Skeletal muscle tissue (tissue), 4 donors: ENCODE results near the gene AFAP1L1. TPM values are rescaled to one million over a fixed set of nuclear protein-coding genes. Genes with fewer than 3 reads are reported as not detected.

Experiments used
- H3K27ac ChIP-seq: one replicate; pipeline ENCODE4 v1.7.0; 2013; ENCODE audit warnings: mild to moderate bottlenecking, low read depth, low read length, inconsistent platforms
- H3K27me3 ChIP-seq, 3 donors: one replicate each; pipeline ENCODE4 v1.7.0; 2013; ENCODE audit warnings: low read length in 3 of 3; ENCODE audit not compliant: control insufficient read depth in 3 of 3, insufficient read depth in 3 of 3
- H3K36me3 ChIP-seq, 3 donors: one replicate each; pipeline ENCODE4 v1.7.0; 2013; ENCODE audit warnings: low read length in 3 of 3; ENCODE audit not compliant: control insufficient read depth in 3 of 3, insufficient read depth in 3 of 3
- H3K4me1 ChIP-seq, 3 donors: one replicate each; pipeline ENCODE4 v1.7.0; 2013; ENCODE audit warnings: low read length in 3 of 3, mild to moderate bottlenecking in 3 of 3; ENCODE audit not compliant: control insufficient read depth in 3 of 3, insufficient read depth in 3 of 3
- H3K4me3 ChIP-seq, 3 donors: one replicate each; pipeline ENCODE4 v1.7.0; 2013; ENCODE audit warnings: low read length in 3 of 3
- H3K9ac ChIP-seq, 3 donors: one replicate each; pipeline ENCODE4 v1.7.0; 2013; ENCODE audit warnings: low read length in 3 of 3, mild to moderate bottlenecking in 3 of 3, moderate library complexity in 2 of 3, low read depth in 1 of 3
- H3K9me3 ChIP-seq, 3 donors: one replicate each; pipeline ENCODE4 v1.7.0; 2013; ENCODE audit warnings: low read length in 3 of 3; ENCODE audit not compliant: control insufficient read depth in 3 of 3
- total RNA-seq: library from RNA; depleted of rRNA; stranded (reverse); fragments of >200 nt; gene quantifications from one replicate; pipeline ENCODE4 v1.2.3, GENCODE V29; 2014
- donor health status: Osteomylitis.

The AFAP1L1 gene
- total RNA-seq, 1 donor from 2014 or later: 75.7 TPM

- Histone ChIP-seq H3K36me3 (peaks cover 0 to 2% (median 0%) of the 10 kb centered on the region in 3 donors), H3K27ac (peak overlapping the region; percentile 84), H3K4me1 (peaks cover 66 to 87% (median 81%) of the 10 kb centered on the region in 3 donors), H3K27me3 (no peaks in the 10 kb centered on the region), H3K9ac (peak overlapping the region; percentile 14 to 36 (median 18)), H3K9me3 (no peaks in the 10 kb centered on the region), H3K4me3 (peak overlapping the region in 1 of 3 donors; percentile 46)
These were observed 10.6 kb downstream of the AFAP1L1 start for GRCh38 chr5:149282027-149282965.

DNA sequence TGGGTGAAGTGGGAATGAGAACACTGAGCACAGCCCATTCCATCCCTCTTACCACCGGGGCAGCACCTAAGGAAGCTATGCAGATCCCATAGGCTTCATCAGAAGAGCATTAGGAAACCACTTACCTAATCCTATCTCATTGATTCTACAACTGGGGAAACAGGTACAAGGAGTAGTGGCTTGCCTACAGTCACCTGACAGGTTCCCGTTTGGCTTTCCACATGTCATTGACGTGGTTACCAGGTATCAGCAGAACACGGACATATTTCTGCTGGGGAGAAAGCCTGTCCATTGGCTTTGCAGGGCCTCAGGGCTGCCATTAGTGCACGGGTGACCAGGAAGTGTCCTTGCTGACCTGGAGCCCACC, 11.3 kb downstream of the AFAP1L1 start:
- H3K4me1 ChIP-seq: peaks cover 60 to 82% (median 79%) of the 10 kb centered on the region in 3 donors
- peaks cover 0 to 2% (median 0%) of the 10 kb centered on the region in 3 donors for H3K36me3 ChIP-seq
- peak overlapping the region in 2 of 3 donors; percentile 20 to 35 for H3K4me3 ChIP-seq
- H3K27me3 ChIP-seq: no peaks in the 10 kb centered on the region
- H3K9ac ChIP-seq: no peak overlapping the region
- H3K9me3 ChIP-seq: no peaks in the 10 kb centered on the region
- H3K27ac ChIP-seq: peak overlapping the region; percentile 84

DNA sequence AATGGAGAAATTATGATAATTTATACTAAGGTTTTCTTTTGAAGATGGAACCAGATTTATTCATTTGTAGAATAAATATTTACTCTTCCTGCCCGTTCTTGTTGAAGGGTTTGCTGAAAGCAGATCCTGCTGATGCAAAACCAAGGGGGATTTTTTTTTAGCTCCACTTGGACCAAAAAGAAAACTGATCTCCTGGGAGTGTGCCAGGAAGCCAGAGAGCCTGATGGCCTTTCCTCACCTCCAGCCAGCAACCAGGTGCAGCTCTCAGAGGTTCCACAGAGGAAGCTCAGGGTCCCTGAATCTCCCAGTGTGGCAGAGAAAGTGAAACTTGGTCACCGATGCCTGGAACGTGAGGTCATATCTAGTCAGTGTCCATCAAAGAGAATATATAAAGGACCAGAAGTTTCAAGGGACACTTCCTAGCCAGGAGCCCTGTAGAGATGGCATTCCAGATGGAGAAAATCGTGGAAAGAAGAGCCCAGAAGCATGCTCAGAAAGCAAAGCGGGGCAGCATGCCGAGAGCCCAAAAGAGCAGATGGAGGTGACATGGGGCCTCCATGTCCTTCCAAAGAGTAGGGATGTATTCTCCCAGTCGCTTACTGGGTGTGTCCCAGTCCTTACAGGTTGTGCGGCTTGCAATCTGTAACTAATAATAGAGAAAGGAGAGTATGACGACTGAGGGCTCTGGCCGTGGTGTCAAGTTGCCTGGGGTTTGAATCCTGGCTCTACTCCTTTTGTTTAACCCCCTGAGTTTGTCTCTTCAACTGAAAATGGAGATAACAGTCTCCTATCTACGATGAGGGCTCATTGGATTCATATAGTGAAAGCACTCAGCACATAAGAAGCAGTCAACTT, 12.2 kb downstream of the AFAP1L1 start:
- H3K9me3 ChIP-seq: no peaks in the 10 kb centered on the region
- peak overlapping the region; percentile 39 to 70 (median 67) for H3K9ac ChIP-seq
- H3K4me3 ChIP-seq: peak overlapping the region; percentile 56 to 64 (median 61)
- H3K4me1 ChIP-seq: peaks cover 67 to 82% (median 79%) of the 10 kb centered on the region in 3 donors
- H3K36me3 ChIP-seq: peaks cover 0 to 2% (median 0%) of the 10 kb centered on the region in 3 donors
- no peaks in the 10 kb centered on the region for H3K27me3 ChIP-seq
- peak overlapping the region; percentile 78 for H3K27ac ChIP-seq

- Histone ChIP-seq H3K27me3 (no peaks in the 10 kb centered on the region), H3K9me3 (no peaks in the 10 kb centered on the region), H3K4me1 (peaks cover 70 to 82% (median 82%) of the 10 kb centered on the region in 3 donors), H3K36me3 (peaks cover 0 to 2% (median 0%) of the 10 kb centered on the region in 3 donors), H3K27ac (peak overlapping the region; percentile 78), H3K9ac (peak overlapping the region; percentile 39 to 70 (median 67)), H3K4me3 (peak overlapping the region; percentile 46 to 61 (median 56))
These were observed 12.8 kb downstream of the AFAP1L1 start for GRCh38 chr5:149284501-149284900.

GRCh38 chr5:149285153-149285552, 13.5 kb downstream of the AFAP1L1 start:
- Histone ChIP-seq H3K4me3 (no peak overlapping the region), H3K4me1 (peaks cover 71 to 79% (median 78%) of the 10 kb centered on the region in 3 donors), H3K36me3 (peaks cover 0 to 2% (median 0%) of the 10 kb centered on the region in 3 donors), H3K27me3 (no peaks in the 10 kb centered on the region), H3K9me3 (no peaks in the 10 kb centered on the region), H3K9ac (no peak overlapping the region), H3K27ac (peak overlapping the region; percentile 78)

DNA sequence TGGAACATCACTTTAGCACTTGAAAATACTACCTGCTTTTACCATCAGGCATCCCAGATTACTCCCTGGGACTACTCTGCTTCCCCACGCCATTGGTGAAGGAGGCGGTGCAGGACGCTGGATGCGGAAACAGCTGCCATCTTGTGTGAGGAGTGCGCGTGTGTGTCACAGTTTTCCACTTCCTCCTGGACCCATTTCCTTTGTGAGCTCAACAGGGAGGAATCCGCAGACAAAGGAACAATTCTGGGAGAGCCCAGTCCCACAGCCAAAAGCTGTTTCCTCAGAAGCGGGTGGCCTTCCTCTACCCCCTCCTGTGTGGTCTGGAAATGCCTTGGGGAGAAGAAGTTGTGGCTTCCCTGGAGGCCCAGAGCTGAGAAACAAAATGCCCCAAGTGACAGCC, 16.8 kb downstream of the AFAP1L1 start:
- Histone ChIP-seq H3K27ac (peak overlapping the region; percentile 55), H3K9me3 (no peaks in the 10 kb centered on the region), H3K27me3 (no peaks in the 10 kb centered on the region), H3K9ac (peak overlapping the region in 2 of 3 donors; percentile 40 to 76), H3K4me3 (peak overlapping the region in 1 of 3 donors; percentile 49), H3K4me1 (peaks cover 48 to 64% (median 55%) of the 10 kb centered on the region in 3 donors), H3K36me3 (peaks cover 0 to 2% (median 0%) of the 10 kb centered on the region in 3 donors)

- H3K4me3 ChIP-seq: peak overlapping the region; percentile 10 to 63 (median 15)
- H3K4me1 ChIP-seq: peaks cover 41 to 60% (median 47%) of the 10 kb centered on the region in 3 donors
- peak overlapping the region; percentile 15 to 76 (median 57) for H3K9ac ChIP-seq
- H3K27ac ChIP-seq: peak overlapping the region; percentile 55
- H3K36me3 ChIP-seq: peaks cover 0 to 2% (median 0%) of the 10 kb centered on the region in 3 donors
- H3K9me3 ChIP-seq: no peaks in the 10 kb centered on the region
- no peaks in the 10 kb centered on the region for H3K27me3 ChIP-seq
These were observed 17.6 kb downstream of the AFAP1L1 start for GRCh38 chr5:149289301-149289700.

- H3K27me3 ChIP-seq: no peaks in the 10 kb centered on the region
- peak overlapping the region in 2 of 3 donors; percentile 3 to 51 for H3K9ac ChIP-seq
- no peaks in the 10 kb centered on the region for H3K9me3 ChIP-seq
- peaks cover 2 to 7% (median 6%) of the 10 kb centered on the region in 3 donors for H3K36me3 ChIP-seq
- no peak overlapping the region for H3K27ac ChIP-seq
- peaks cover 50 to 77% (median 53%) of the 10 kb centered on the region in 3 donors for H3K4me1 ChIP-seq
- H3K4me3 ChIP-seq: no peak overlapping the region
These were observed 23.5 kb downstream of the AFAP1L1 start for GRCh38 chr5:149294872-149295829.
